MM.1S (cell line): Measurements from ENCODE around the gene CEP128.

ENCODE experiments used
- DNase-seq: peaks from one replicate; pipeline ENCODE4 v3.0.0-alpha.2; 2015
- H2AFZ ChIP-seq: fragments of 300-600 bp; sonication (generic); 2 replicates; pipeline ENCODE4 v1.6.0; 2016; ENCODE audit warnings: antibody characterized with exemption, low read length
- H3F3A ChIP-seq: fragments of 300-600 bp; sonication (generic); 2 replicates; pipeline ENCODE4 v1.6.1; 2016; ENCODE audit warnings: mild to moderate bottlenecking, antibody characterized with exemption, low read length, moderate library complexity, mixed read lengths; ENCODE audit not compliant: insufficient read depth
- H3K27ac ChIP-seq: fragments of 300-600 bp; sonication (generic); 2 replicates; pipeline ENCODE4 v1.5.1; 2016; ENCODE audit warnings: mild to moderate bottlenecking, low read length
- H3K27me3 ChIP-seq: fragments of 300-600 bp; sonication (generic); replicated peaks from 2 replicates; pipeline ENCODE4 v1.6.0; 2016; ENCODE audit warnings: low read length; ENCODE audit not compliant: insufficient read depth
- H3K36me3 ChIP-seq: fragments of 300-600 bp; sonication (generic); replicated peaks from 2 replicates; pipeline ENCODE4 v1.6.1; 2016; ENCODE audit warnings: mild to moderate bottlenecking, low read length, mixed read lengths; ENCODE audit not compliant: insufficient read depth
- H3K4me1 ChIP-seq: fragments of 300-600 bp; sonication (generic); 2 replicates; pipeline ENCODE4 v1.6.1; 2016; ENCODE audit warnings: low read length, mixed read lengths
- H3K4me2 ChIP-seq: fragments of 300-600 bp; sonication (generic); 2 replicates; pipeline ENCODE4 v1.6.0; 2016; ENCODE audit warnings: low read depth, low read length
- H3K4me3 ChIP-seq: fragments of 300-600 bp; sonication (generic); 2 replicates; pipeline ENCODE4 v1.5.1; 2016; ENCODE audit warnings: low read length, mixed read lengths
- H3K79me2 ChIP-seq: fragments of 300-600 bp; sonication (generic); 2 replicates; pipeline ENCODE4 v1.6.1; 2016; ENCODE audit warnings: mixed run types, low read length, mixed read lengths
- H3K9ac ChIP-seq: fragments of 300-600 bp; sonication (generic); 2 replicates; pipeline ENCODE4 v1.6.1; 2016; ENCODE audit warnings: low read length, mixed read lengths
- H3K9me2 ChIP-seq: fragments of 300-600 bp; sonication (generic); replicated peaks from 2 replicates; pipeline ENCODE4 v1.6.1; 2016; ENCODE audit warnings: mild to moderate bottlenecking, low read length, mixed read lengths; ENCODE audit not compliant: insufficient read depth
- H3K9me3 ChIP-seq: fragments of 300-600 bp; sonication (generic); replicated peaks from 2 replicates; pipeline ENCODE4 v1.6.1; 2016; ENCODE audit warnings: mild to moderate bottlenecking, low read length, mixed read lengths; ENCODE audit not compliant: insufficient read depth
- H4K20me1 ChIP-seq: fragments of 300-600 bp; sonication (generic); 2 replicates; pipeline ENCODE4 v1.6.1; 2016; ENCODE audit warnings: mild to moderate bottlenecking, low read length, moderate library complexity, mixed read lengths; ENCODE audit not compliant: insufficient read depth
- EZH2 ChIP-seq: fragments of 300-600 bp; sonication (generic); optimal IDR thresholded peaks from 2 replicates; pipeline ENCODE3; 2017; ENCODE audit warnings: low read depth, mild to moderate bottlenecking, antibody characterized with exemption, low read length, mixed read lengths
- EZH2phosphoT487 ChIP-seq: fragments of 300-600 bp; sonication (generic); IDR thresholded peaks from 2 replicates; pipeline ENCODE4 v1.6.1; 2018; ENCODE audit warnings: antibody characterized with exemption, low read length
- TF ChIP-seq, protein P1 (sequence below): fragments of 300-600 bp; sonication (generic); IDR thresholded peaks from 2 replicates; pipeline ENCODE4 v1.5.1; 2016; ENCODE audit warnings: antibody characterized with exemption, low read length, mixed read lengths

CEP128 gene

GRCh38 chr14:80584744-80585505, 356.6 kb downstream of the CEP128 start:
- H3K9me3 ChIP-seq: no peaks in the 10 kb centered on the region
- no peaks in the 10 kb centered on the region for H3K27me3 ChIP-seq
- H2AFZ ChIP-seq: no peak overlapping the region
- TF ChIP-seq EZH2 (no peak), EZH2phosphoT487 (no peak)
- TF ChIP-seq, protein P1, sequence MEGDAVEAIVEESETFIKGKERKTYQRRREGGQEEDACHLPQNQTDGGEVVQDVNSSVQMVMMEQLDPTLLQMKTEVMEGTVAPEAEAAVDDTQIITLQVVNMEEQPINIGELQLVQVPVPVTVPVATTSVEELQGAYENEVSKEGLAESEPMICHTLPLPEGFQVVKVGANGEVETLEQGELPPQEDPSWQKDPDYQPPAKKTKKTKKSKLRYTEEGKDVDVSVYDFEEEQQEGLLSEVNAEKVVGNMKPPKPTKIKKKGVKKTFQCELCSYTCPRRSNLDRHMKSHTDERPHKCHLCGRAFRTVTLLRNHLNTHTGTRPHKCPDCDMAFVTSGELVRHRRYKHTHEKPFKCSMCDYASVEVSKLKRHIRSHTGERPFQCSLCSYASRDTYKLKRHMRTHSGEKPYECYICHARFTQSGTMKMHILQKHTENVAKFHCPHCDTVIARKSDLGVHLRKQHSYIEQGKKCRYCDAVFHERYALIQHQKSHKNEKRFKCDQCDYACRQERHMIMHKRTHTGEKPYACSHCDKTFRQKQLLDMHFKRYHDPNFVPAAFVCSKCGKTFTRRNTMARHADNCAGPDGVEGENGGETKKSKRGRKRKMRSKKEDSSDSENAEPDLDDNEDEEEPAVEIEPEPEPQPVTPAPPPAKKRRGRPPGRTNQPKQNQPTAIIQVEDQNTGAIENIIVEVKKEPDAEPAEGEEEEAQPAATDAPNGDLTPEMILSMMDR: no peak
- no peaks in the 10 kb centered on the region for H3K79me2 ChIP-seq
- no peak overlapping the region for H3K27ac ChIP-seq
- no peaks in the 10 kb centered on the region for H3K4me1 ChIP-seq
- no peak overlapping the region for H3K4me3 ChIP-seq
- no peak overlapping the region for H3K9ac ChIP-seq
- no peak overlapping the region for H3K4me2 ChIP-seq
- no peaks in the 10 kb centered on the region for H3K9me2 ChIP-seq
- no peak for DNase-seq
- H3K36me3 ChIP-seq: no peaks in the 10 kb centered on the region
- no peaks in the 10 kb centered on the region for H4K20me1 ChIP-seq
- no peaks in the 10 kb centered on the region for H3F3A ChIP-seq

- no peak for TF ChIP-seq EZH2
- TF ChIP-seq, protein P1: no peak
- no peak for TF ChIP-seq EZH2phosphoT487
- no peaks in the 10 kb centered on the region for H3K27me3 ChIP-seq
- DNase-seq: no peak
- no peaks in the 10 kb centered on the region for H3K4me1 ChIP-seq
- H3K9me2 ChIP-seq: no peaks in the 10 kb centered on the region
- H3K4me3 ChIP-seq: no peak overlapping the region
- no peak overlapping the region for H2AFZ ChIP-seq
- no peaks in the 10 kb centered on the region for H3F3A ChIP-seq
- H3K4me2 ChIP-seq: no peak overlapping the region
- no peaks in the 10 kb centered on the region for H3K79me2 ChIP-seq
- H3K9me3 ChIP-seq: no peaks in the 10 kb centered on the region
- H3K9ac ChIP-seq: no peak overlapping the region
- no peaks in the 10 kb centered on the region for H3K36me3 ChIP-seq
- H3K27ac ChIP-seq: no peak overlapping the region
- H4K20me1 ChIP-seq: no peaks in the 10 kb centered on the region
Observed at GRCh38 chr14:80577599-80577998, 363.9 kb downstream of the CEP128 start.

DNA sequence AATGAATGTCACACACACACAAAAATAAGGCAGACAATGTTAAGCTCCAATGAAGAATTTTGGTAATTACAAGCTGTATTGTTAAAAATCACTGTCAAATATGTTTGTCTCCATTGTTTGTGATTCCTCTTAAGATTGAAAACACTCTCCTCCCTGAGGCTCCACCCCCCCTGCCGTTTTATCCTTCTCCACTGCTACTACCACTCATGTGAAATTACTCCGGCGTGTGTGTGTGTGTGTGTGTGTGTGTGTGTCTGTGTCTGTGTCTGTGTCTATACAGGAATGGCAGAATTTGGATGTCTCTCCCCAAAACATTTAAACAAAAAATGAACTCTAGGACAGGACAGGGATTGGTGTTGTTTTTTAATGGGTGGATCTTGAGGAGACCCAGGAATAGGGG, 365.1 kb downstream of the CEP128 start:
- TF ChIP-seq EZH2phosphoT487: no peak
- no peak for TF ChIP-seq EZH2
- TF ChIP-seq, protein P1: no peak
- Histone ChIP-seq H3K36me3 (no peaks in the 10 kb centered on the region), H3K4me2 (no peak overlapping the region), H3K4me1 (no peaks in the 10 kb centered on the region), H2AFZ (no peak overlapping the region), H3K27ac (no peak overlapping the region), H3K27me3 (no peaks in the 10 kb centered on the region), H4K20me1 (no peaks in the 10 kb centered on the region), H3K4me3 (no peak overlapping the region), H3K79me2 (no peaks in the 10 kb centered on the region), H3F3A (no peaks in the 10 kb centered on the region), H3K9me3 (no peaks in the 10 kb centered on the region), H3K9me2 (no peaks in the 10 kb centered on the region), H3K9ac (no peak overlapping the region)
- DNase-seq: no peak
